PFSK-1 (cell line): ENCODE results near the gene COL23A1.

ENCODE experiments used
- FOXP2 ChIP-seq: optimal IDR thresholded peaks from 2 replicates; pipeline ENCODE3; 2011; ENCODE audit warnings: borderline replicate concordance, control low read depth, inconsistent platforms; ENCODE audit not compliant: insufficient read depth; ENCODE audit errors: extremely low read length, extremely low read depth
- POLR2AphosphoS5 ChIP-seq: IDR thresholded peaks from 2 replicates; pipeline ENCODE4 v1.6.1; 2012; ENCODE audit warnings: low read depth, mild to moderate bottlenecking, control low read depth, low read length, moderate library complexity
- SIN3A ChIP-seq: IDR thresholded peaks from 2 replicates; pipeline ENCODE4 v1.6.1; 2012; ENCODE audit warnings: mild to moderate bottlenecking, low read length, moderate library complexity, borderline replicate concordance; ENCODE audit not compliant: insufficient read depth
- TAF1 ChIP-seq: IDR thresholded peaks from 2 replicates; pipeline ENCODE4 v1.6.1; 2012; ENCODE audit warnings: low read length, control low read depth, borderline replicate concordance; ENCODE audit not compliant: insufficient read depth
- TF ChIP-seq, protein P1 (sequence below), 2 experiments: IDR thresholded peaks; 2 replicates each; pipeline versions ENCODE4 v1.6.1 to v1.8.0; 2011 to 2012; ENCODE audit warnings: low read depth in 2 of 2, low read length in 2 of 2, control low read depth in 1 of 2, inconsistent platforms in 1 of 2, mild to moderate bottlenecking in 1 of 2, moderate library complexity in 1 of 2; ENCODE audit not compliant: insufficient read depth in 1 of 2

The COL23A1 gene

DNA sequence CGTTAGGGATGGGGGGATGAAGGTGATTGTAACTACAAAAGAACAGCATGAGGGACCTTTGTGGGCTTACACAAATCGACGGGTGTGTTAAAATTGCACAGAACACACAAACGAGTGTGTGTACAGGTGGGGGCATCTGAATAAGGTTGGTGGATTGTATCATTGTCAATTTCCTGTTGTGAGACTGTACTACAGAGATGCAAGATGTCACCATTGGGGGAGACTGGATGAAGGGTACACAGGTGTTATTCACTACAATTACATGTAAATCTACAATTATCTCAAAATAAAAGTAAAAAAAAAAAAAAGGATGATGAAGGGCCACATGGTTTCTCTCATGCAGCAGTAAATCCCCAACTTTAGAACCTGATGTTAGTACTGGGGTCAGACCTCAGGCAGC lies 326.1 kb downstream of the COL23A1 start:
- TF ChIP-seq, protein P1, sequence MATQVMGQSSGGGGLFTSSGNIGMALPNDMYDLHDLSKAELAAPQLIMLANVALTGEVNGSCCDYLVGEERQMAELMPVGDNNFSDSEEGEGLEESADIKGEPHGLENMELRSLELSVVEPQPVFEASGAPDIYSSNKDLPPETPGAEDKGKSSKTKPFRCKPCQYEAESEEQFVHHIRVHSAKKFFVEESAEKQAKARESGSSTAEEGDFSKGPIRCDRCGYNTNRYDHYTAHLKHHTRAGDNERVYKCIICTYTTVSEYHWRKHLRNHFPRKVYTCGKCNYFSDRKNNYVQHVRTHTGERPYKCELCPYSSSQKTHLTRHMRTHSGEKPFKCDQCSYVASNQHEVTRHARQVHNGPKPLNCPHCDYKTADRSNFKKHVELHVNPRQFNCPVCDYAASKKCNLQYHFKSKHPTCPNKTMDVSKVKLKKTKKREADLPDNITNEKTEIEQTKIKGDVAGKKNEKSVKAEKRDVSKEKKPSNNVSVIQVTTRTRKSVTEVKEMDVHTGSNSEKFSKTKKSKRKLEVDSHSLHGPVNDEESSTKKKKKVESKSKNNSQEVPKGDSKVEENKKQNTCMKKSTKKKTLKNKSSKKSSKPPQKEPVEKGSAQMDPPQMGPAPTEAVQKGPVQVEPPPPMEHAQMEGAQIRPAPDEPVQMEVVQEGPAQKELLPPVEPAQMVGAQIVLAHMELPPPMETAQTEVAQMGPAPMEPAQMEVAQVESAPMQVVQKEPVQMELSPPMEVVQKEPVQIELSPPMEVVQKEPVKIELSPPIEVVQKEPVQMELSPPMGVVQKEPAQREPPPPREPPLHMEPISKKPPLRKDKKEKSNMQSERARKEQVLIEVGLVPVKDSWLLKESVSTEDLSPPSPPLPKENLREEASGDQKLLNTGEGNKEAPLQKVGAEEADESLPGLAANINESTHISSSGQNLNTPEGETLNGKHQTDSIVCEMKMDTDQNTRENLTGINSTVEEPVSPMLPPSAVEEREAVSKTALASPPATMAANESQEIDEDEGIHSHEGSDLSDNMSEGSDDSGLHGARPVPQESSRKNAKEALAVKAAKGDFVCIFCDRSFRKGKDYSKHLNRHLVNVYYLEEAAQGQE (IDR thresholded peaks at IDR 0.05; ENCODE audit: insufficient read depth in 1 of 2, low read depth in 2 of 2, low read length in 2 of 2), result no peak
- TF ChIP-seq SIN3A (no peak), POLR2AphosphoS5 (no peak), TAF1 (no peak), FOXP2 (no peak)

DNA sequence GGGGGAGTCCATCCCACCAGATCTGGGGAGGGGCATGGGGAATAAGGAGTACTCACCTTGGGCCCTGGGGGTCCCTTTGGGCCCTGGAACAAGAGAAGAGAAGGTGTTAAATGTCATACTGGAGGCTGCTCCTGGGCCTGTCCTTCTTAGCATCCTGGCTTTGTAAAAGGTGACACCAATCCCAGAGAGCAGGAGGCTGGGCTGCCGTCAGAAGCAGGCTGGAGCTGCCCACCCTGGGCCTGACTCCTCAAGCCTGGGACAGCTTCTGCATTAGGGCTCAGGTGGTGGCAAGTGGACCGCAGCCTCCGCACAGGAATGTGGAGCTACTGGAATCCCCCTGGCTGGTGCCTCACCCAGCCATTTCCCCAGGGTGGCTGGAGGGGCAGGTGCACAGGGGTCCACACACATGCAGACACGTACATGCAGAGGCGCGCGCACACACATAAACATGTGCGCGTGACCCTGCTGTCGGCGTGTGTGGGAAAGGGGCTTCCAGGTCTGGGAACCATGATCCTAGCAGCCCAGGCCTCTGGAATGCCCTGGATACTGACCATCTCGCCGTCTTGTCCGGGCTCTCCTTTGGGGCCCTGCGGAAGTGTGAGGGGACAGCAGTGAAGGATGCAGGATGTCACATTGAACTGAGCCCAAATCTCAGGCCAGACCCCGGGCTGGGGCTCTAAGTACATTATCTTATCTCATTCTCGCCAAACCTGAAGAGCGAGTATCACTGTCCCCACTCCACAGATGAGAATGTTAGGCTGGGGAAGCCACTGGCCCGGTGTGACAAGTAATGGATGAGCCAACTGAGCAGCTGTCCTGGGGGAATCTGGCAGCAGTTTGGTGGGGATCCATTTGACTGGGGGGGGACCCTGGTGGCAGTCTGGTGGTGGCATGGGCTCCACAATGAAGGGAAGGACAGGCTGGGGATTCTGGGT lies 328.3 kb downstream of the COL23A1 start:
- TF ChIP-seq SIN3A, result no peak
- TF ChIP-seq FOXP2, result no peak
- TF ChIP-seq POLR2AphosphoS5, result no peak
- no peak for TF ChIP-seq TAF1
- TF ChIP-seq, protein P1 (IDR thresholded peaks at IDR 0.05; ENCODE audit: insufficient read depth in 1 of 2, low read depth in 2 of 2, low read length in 2 of 2), result no peak

DNA sequence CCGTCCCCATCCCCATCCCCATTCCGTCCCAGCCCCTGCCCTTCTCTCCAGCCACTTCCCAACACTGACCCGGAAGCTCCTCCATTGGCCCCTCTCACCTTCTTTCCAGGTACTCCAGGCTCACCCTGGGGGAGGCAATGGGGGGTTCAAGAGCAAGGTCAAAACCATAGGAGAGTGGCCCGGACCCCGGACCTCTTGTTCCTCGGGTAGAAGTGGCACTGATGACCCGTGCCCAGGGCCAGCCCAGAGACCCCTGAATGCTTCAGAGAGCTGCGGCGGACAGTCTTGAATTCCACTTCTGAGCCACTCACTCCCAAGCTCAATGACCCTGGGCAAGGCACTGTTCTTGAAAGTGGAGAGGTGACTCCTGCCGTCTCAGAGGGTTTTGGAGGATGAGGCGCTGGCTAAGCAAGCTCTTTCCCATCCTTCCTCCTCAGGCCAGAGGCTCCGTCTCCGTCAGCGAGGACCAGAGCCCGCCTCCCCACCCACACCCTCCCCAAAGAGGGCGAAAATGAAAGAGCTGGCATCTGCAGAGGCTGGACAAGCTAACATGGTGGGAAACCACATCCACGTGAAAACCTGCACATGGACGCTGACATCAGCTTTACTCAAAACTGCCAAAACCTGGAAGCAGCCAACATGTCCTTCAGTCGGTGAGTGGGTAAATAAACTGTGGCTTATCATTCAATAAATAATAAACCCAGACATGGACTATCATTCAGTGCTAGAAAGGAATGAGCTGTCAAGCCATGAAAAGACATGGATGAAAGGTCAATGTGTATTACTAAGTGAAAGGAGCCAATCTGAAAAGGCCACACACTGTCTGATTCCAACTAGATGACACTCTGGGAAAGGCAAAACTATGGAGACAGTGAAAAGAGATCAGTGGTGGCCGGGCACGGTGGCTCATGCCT lies 330.3 kb downstream of the COL23A1 start:
- TF ChIP-seq SIN3A (no peak), TAF1 (no peak), POLR2AphosphoS5 (no peak), FOXP2 (no peak)
- TF ChIP-seq, protein P1 (IDR thresholded peaks at IDR 0.05; ENCODE audit: insufficient read depth in 1 of 2, low read depth in 2 of 2, low read length in 2 of 2), result no peak

DNA sequence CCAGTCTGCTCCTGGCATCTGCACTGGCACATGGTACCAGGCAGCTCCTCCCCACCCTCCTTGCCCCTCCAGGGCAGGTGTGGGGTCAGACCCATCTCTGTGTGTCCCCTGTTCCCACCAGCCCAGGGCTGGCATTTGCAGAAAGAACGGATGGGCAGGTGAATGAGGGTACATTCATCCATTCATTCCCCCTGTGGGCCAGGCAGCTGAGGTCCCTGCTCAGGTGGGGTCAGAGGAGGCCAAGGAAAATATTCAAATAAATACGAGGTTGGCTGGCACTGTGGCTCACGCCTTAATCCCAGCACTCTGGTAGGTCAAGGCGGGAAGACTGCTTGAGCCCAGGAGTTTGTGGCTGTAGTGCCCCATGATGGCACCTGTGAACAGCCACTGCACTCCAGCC lies 332.5 kb downstream of the COL23A1 start:
- TF ChIP-seq SIN3A, result no peak

DNA sequence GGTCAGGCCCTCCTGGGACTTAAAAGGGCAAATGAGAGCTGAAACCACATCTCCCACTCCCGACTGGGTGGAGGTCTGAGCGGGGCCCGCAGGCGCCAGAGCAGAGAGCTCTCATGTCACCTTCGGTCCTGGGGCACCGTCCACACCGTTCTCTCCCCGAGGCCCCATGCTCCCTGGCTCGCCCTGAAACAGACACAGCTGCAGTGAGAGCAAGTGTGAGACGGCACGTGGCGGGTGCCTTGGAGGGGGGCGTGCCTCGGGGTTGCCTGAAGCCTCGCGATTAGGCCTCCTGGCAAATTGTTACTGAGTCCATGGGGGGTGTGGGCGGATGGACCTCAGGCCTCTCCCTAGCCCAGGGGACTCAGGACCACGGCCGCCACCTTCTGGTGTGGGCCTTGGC lies 333.4 kb downstream of the COL23A1 start:
- TF ChIP-seq TAF1 (no peak), POLR2AphosphoS5 (no peak), FOXP2 (no peak), SIN3A (no peak)
- TF ChIP-seq, protein P1 (IDR thresholded peaks at IDR 0.05; ENCODE audit: insufficient read depth in 1 of 2, low read depth in 2 of 2, low read length in 2 of 2), result no peak
